Activated CD4-positive, alpha-beta T cell treated with anti-CD3 and anti-CD28 coated beads, Interleukin-2, amount 10 ng/mL, durations not matched to agents 7 days and 5 days (primary cell): ENCODE measurements around the gene ZNF580. TPM values are rescaled to one million over a fixed set of nuclear protein-coding genes. Genes with fewer than 3 reads are reported as not detected.

Experiments
- CTCF ChIA-PET: fragments of 350-600 bp; sonication (Branson Sonifier 250); formaldehyde crosslinking; loops from one replicate; lab custom pipeline; 2021; ENCODE audit warnings: antibody characterized with exemption; lab: Charles Lee
- POLR2A ChIA-PET: fragments of 350-600 bp; sonication (Branson Sonifier 250); formaldehyde crosslinking; loops from one replicate; lab custom pipeline; 2021; ENCODE audit warnings: antibody characterized with exemption; lab: Charles Lee
- DNase-seq: peaks from one replicate; pipeline ENCODE4 v3.0.0-alpha.2; 2020
- H3K27ac Mint-ChIP-seq: one replicate; pipeline ENCODE4 v1.8.0; 2021; ENCODE audit warnings: mild to moderate bottlenecking, moderate library complexity, mixed read lengths
- H3K27me3 Mint-ChIP-seq: one replicate; pipeline ENCODE4 v1.8.0; 2021; ENCODE audit warnings: mixed read lengths
- H3K36me3 Mint-ChIP-seq: one replicate; pipeline ENCODE4 v1.8.0; 2021; ENCODE audit warnings: low read depth, mixed read lengths
- H3K4me1 Mint-ChIP-seq: one replicate; pipeline ENCODE4 v1.8.0; 2021; ENCODE audit warnings: mixed read lengths
- H3K4me3 Mint-ChIP-seq: one replicate; pipeline ENCODE4 v1.8.0; 2021; ENCODE audit warnings: mild to moderate bottlenecking, moderate library complexity, mixed read lengths
- H3K9me3 Mint-ChIP-seq: one replicate; pipeline ENCODE4 v1.8.0; 2021; ENCODE audit warnings: mixed read lengths
- total RNA-seq, 2 experiments: library from RNA; stranded (reverse); gene quantifications; one replicate each; pipeline ENCODE4 v1.2.3, GENCODE V29; 2021

ZNF580 gene
- total RNA-seq, 2 experiments from 2014 or later, result 44.6 to 45.9 TPM

DNA sequence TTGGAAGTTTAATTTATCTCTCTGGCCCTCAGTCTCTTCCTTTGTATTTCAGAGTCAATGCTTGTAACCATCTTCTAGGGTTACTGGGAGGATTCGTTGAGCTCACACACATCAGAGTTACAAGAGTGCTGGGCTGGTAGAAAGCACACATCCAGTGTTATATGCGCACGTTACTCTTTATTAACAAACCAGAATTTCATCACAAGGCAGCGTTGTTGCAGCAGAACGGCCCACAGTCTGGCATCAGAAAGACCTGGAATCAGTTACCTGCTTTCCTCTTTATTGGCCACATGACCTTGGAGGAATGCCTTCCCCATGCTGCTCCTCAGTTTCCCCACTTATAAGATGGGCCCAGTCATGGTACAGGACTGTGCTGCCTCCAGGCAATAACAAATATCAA, 31.5 kb upstream of the ZNF580 start:
- no peak overlapping the region for H3K27ac Mint-ChIP-seq
- ChIA-PET POLR2A (no interaction called here), CTCF (interaction anchor here (1.3 kb wide), 1 partner anchor 17 kb away, joined by 3 read pairs; no protein-coding TSS in a partner anchor)
- H3K9me3 Mint-ChIP-seq, result no peaks in the 10 kb centered on the region
- H3K27me3 Mint-ChIP-seq, result no peaks in the 10 kb centered on the region
- H3K36me3 Mint-ChIP-seq, result peaks cover 29% of the 10 kb centered on the region
- DNase-seq, result no peak
- H3K4me3 Mint-ChIP-seq, result no peak overlapping the region
- peaks cover 40% of the 10 kb centered on the region for H3K4me1 Mint-ChIP-seq

DNA sequence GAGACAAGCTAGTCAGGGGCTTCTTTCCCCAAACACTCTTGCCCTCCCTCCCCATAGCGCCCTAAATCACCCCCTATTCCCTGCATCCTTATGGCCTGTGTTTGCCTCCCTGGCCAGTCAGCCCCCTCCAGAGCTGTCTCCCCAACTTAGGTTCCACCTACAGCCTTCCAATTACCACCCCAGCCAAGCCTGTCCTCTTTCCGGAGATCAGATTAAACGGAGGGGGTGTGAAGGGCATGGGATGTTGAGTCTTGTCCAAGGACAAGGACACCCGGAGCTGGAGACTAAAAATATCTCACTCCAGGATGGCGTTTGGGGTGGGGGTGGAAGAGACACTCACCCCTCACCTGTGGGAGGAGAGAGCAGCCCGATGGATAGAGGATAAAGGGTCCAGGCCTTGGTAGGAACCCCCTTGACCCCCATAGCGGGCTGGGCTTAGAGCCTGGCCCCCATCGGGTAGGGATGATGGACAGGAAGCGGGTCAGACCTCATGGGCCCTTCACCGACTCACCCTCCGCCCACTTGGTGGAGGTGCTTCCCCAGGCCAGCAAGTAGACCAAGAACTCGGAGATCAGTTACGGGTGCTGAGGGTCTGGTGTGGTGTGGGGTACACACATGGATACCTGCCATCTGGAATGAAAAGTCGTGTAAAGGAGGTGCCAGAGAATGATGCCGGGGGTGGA, 29.4 kb upstream of the ZNF580 start:
- Mint-ChIP-seq H3K27me3 (no peaks in the 10 kb centered on the region), H3K27ac (no peak overlapping the region), H3K4me3 (no peak overlapping the region), H3K9me3 (no peaks in the 10 kb centered on the region), H3K36me3 (peaks cover 31% of the 10 kb centered on the region), H3K4me1 (peaks cover 29% of the 10 kb centered on the region)
- ChIA-PET POLR2A (no interaction called here), CTCF (no interaction called here)
- no peak for DNase-seq

DNA sequence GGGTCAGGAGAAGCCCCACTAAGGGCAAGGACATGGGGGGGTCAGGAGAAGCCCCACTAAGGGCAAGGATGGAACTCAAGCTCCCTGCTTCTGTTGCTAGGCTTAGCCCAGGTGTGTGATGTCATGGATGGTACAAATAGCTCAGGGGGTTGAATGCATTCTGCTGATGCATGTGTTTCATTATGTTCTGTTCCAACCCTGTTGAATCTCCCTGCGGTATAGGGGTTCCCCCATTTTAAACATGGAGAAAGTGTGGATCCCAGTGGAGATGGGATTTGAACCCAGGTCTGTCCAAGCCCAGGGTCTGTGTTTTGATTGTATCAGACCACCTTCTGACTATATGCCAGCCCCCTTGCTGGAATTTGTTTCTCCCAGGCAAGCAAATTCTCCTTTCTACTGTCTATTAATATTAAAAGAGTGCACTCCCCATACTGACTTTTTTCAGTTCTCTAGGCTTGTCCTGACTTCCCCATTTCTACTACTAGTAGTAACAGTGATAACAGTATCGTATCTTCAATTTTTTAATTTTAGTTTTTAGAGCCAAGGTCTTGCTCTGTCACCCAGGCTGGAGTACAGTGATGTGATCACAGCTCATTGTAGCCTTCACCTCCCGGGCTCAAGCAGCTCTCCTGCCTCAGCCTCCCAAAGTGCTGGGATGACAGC, 28.7 kb upstream of the ZNF580 start:
- no peaks in the 10 kb centered on the region for H3K9me3 Mint-ChIP-seq
- CTCF ChIA-PET, result no interaction called here
- peaks cover 31% of the 10 kb centered on the region for H3K36me3 Mint-ChIP-seq
- H3K27me3 Mint-ChIP-seq, result no peaks in the 10 kb centered on the region
- DNase-seq, result no peak
- H3K4me3 Mint-ChIP-seq, result no peak overlapping the region
- peaks cover 22% of the 10 kb centered on the region for H3K4me1 Mint-ChIP-seq
- POLR2A ChIA-PET, result interaction anchor here (0.9 kb wide), 1 partner anchor 8 kb away, joined by 3 read pairs; no protein-coding TSS in a partner anchor
- no peak overlapping the region for H3K27ac Mint-ChIP-seq

DNA sequence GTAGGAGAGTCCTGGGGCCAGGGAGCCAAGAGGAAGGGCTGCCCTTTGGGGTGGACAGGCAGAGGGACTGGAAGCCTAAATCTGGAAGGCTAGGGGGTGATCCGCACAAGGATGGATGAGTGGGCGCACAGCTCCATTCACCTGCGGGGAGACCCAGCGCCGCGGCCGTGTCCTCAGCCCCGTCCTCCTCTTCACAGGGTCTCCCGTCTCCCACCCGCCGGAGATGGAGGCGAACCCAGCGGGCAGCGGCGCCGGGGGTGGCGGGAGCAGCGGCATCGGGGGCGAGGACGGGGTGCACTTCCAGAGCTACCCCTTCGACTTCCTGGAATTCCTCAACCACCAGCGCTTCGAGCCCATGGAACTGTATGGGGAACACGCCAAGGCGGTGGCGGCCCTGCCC, 27.4 kb upstream of the ZNF580 start:
- H3K27ac Mint-ChIP-seq, result no peak overlapping the region
- DNase-seq, result no peak
- POLR2A ChIA-PET, result no interaction called here
- H3K4me1 Mint-ChIP-seq, result peaks cover 13% of the 10 kb centered on the region
- no peak overlapping the region for H3K4me3 Mint-ChIP-seq
- no peaks in the 10 kb centered on the region for H3K27me3 Mint-ChIP-seq
- CTCF ChIA-PET, result no interaction called here
- no peaks in the 10 kb centered on the region for H3K9me3 Mint-ChIP-seq
- H3K36me3 Mint-ChIP-seq, result peaks cover 32% of the 10 kb centered on the region

DNA sequence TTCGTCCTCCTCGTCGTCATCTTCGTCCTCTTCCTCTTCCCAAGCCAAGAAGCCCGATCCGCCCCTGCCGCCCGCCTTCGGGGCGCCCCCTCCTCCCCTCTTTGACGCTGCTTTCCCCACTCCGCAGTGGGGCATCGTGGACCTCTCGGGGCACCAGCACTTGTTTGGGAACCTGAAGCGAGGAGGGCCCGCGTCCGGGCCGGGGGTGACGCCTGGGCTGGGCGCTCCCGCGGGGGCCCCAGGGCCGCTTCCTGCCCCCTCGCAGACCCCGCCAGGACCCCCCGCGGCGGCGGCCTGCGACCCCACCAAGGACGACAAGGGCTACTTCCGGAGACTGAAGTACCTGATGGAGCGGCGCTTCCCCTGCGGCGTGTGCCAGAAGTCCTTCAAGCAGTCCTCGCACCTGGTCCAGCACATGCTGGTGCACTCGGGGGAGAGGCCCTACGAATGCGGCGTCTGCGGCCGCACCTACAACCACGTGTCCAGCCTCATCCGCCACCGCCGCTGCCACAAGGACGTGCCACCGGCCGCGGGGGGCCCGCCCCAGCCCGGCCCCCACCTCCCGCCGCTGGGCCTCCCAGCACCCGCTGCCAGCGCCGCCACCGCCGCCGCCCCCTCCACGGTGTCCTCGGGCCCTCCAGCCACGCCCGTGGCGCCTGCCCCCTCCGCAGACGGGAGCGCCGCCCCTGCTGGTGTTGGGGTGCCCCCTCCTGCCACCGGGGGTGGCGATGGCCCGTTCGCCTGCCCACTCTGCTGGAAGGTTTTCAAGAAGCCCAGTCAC, 26.7 kb upstream of the ZNF580 start:
- ChIA-PET CTCF (no interaction called here), POLR2A (no interaction called here)
- Mint-ChIP-seq H3K9me3 (no peaks in the 10 kb centered on the region), H3K4me3 (no peak overlapping the region), H3K27me3 (no peaks in the 10 kb centered on the region), H3K36me3 (peaks cover 28% of the 10 kb centered on the region), H3K4me1 (peaks cover 9% of the 10 kb centered on the region), H3K27ac (no peak overlapping the region)
- DNase-seq, result no peak

DNA sequence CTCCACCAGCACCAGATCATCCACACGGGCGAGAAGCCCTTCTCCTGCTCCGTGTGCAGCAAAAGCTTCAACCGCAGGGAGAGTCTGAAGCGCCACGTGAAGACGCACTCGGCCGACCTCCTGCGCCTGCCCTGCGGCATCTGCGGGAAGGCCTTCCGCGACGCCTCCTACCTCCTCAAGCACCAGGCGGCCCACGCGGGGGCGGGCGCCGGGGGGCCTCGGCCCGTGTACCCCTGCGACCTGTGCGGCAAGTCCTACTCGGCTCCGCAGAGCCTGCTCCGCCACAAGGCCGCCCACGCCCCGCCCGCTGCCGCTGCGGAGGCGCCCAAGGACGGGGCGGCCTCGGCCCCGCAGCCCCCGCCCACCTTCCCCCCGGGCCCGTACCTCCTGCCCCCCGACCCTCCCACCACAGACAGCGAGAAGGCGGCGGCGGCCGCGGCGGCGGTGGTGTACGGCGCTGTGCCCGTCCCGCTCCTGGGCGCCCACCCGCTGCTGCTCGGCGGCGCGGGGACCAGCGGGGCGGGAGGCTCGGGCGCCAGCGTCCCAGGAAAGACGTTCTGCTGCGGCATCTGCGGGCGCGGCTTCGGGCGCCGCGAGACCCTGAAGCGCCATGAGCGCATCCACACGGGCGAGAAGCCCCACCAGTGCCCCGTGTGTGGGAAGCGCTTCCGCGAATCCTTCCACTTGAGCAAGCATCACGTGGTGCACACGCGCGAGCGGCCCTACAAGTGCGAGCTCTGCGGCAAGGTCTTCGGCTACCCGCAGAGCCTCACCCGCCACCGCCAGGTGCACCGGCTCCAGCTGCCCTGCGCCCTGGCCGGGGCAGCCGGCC, 25.9 kb upstream of the ZNF580 start:
- no peak overlapping the region for H3K4me3 Mint-ChIP-seq
- peaks cover 12% of the 10 kb centered on the region for H3K4me1 Mint-ChIP-seq
- no peak overlapping the region for H3K27ac Mint-ChIP-seq
- peaks cover 22% of the 10 kb centered on the region for H3K36me3 Mint-ChIP-seq
- no peaks in the 10 kb centered on the region for H3K27me3 Mint-ChIP-seq
- CTCF ChIA-PET, result interaction anchor here (1.0 kb wide), 1 partner anchor 8 kb away, joined by 3 read pairs; no protein-coding TSS in a partner anchor
- POLR2A ChIA-PET, result no interaction called here
- H3K9me3 Mint-ChIP-seq, result no peaks in the 10 kb centered on the region
- DNase-seq, result no peak

DNA sequence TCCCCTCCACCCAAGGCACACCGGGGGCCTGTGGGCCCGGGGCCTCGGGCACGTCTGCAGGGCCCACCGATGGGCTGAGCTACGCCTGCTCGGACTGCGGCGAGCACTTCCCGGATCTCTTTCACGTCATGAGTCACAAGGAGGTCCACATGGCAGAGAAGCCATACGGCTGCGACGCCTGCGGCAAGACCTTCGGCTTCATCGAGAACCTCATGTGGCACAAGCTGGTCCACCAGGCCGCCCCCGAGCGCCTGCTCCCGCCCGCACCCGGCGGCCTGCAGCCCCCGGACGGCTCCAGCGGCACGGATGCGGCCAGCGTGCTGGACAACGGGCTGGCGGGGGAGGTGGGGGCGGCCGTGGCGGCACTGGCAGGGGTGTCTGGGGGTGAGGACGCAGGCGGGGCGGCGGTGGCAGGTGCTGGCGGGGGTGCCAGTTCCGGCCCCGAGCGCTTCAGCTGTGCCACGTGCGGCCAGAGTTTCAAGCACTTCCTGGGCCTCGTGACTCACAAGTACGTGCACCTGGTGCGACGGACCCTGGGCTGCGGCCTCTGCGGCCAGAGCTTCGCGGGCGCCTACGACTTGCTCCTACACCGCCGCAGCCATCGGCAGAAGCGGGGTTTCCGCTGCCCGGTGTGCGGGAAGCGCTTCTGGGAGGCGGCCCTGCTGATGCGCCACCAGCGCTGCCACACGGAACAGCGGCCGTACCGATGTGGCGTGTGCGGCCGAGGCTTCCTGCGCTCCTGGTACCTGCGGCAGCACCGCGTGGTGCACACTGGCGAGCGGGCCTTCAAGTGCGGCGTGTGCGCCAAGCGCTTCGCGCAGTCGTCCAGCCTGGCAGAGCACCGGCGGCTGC, 25.0 kb upstream of the ZNF580 start:
- no peaks in the 10 kb centered on the region for H3K27me3 Mint-ChIP-seq
- POLR2A ChIA-PET, result no interaction called here
- peaks cover 16% of the 10 kb centered on the region for H3K4me1 Mint-ChIP-seq
- CTCF ChIA-PET, result interaction anchor here (0.7 to 1.0 kb wide), 2 partner anchors 9 to 162 kb away, joined by 3 read pairs; no protein-coding TSS in a partner anchor
- peaks cover 26% of the 10 kb centered on the region for H3K36me3 Mint-ChIP-seq
- no peak for DNase-seq
- H3K4me3 Mint-ChIP-seq, result no peak overlapping the region
- no peaks in the 10 kb centered on the region for H3K9me3 Mint-ChIP-seq
- H3K27ac Mint-ChIP-seq, result no peak overlapping the region

DNA sequence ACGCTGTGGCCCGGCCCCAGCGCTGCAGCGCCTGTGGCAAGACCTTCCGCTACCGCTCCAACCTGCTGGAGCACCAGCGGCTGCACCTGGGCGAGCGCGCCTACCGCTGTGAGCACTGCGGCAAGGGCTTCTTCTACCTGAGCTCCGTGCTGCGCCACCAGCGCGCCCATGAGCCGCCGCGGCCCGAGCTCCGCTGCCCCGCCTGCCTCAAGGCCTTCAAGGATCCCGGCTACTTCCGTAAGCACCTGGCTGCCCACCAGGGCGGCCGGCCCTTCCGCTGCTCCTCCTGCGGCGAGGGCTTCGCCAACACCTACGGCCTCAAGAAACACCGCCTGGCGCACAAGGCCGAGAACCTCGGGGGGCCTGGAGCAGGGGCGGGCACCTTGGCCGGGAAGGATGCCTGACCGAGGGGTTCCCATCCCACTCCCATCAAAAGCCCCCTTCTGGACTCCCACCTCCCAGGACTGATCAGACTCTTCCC, 24.4 kb upstream of the ZNF580 start:
- Mint-ChIP-seq H3K36me3 (peaks cover 26% of the 10 kb centered on the region), H3K4me1 (peaks cover 18% of the 10 kb centered on the region), H3K27me3 (no peaks in the 10 kb centered on the region), H3K9me3 (no peaks in the 10 kb centered on the region), H3K4me3 (no peak overlapping the region), H3K27ac (no peak overlapping the region)
- DNase-seq, result no peak
- ChIA-PET POLR2A (no interaction called here), CTCF (interaction anchor here (0.7 kb wide), 1 partner anchor 163 kb away, joined by 3 read pairs; no protein-coding TSS in a partner anchor)

- peak overlapping the region; percentile 36 for H3K27ac Mint-ChIP-seq
- peaks cover 26% of the 10 kb centered on the region for H3K36me3 Mint-ChIP-seq
- H3K9me3 Mint-ChIP-seq, result no peaks in the 10 kb centered on the region
- no peak overlapping the region for H3K4me3 Mint-ChIP-seq
- ChIA-PET CTCF (interaction anchor here (0.7 to 4.8 kb wide), 3 partner anchors 11 to 98 kb away, joined by 3 to 30 read pairs (median 4); partner anchors contain the start of gene ZNF865), POLR2A (no interaction called here)
- H3K4me1 Mint-ChIP-seq, result peaks cover 17% of the 10 kb centered on the region
- H3K27me3 Mint-ChIP-seq, result no peaks in the 10 kb centered on the region
- no peak for DNase-seq
Observed at GRCh38 chr19:55617426-55617825, 23.4 kb upstream of the ZNF580 start.

- peaks cover 20% of the 10 kb centered on the region for H3K4me1 Mint-ChIP-seq
- POLR2A ChIA-PET, result no interaction called here
- no peak for DNase-seq
- no peaks in the 10 kb centered on the region for H3K27me3 Mint-ChIP-seq
- CTCF ChIA-PET, result interaction anchor here (1.2 to 4.8 kb wide), 2 partner anchors 12 to 99 kb away, joined by 4 to 30 read pairs; partner anchors contain the start of gene ZNF865
- H3K36me3 Mint-ChIP-seq, result peaks cover 19% of the 10 kb centered on the region
- no peaks in the 10 kb centered on the region for H3K9me3 Mint-ChIP-seq
- H3K27ac Mint-ChIP-seq, result no peak overlapping the region
- no peak overlapping the region for H3K4me3 Mint-ChIP-seq
Observed at GRCh38 chr19:55618426-55618825, 22.4 kb upstream of the ZNF580 start.

- ChIA-PET CTCF (interaction anchor here (4.8 kb wide), 1 partner anchor 13 kb away, joined by 30 read pairs; the partner anchor contains the start of gene ZNF865), POLR2A (no interaction called here)
- Mint-ChIP-seq H3K27me3 (no peaks in the 10 kb centered on the region), H3K27ac (no peak overlapping the region), H3K4me1 (peaks cover 26% of the 10 kb centered on the region), H3K4me3 (no peak overlapping the region), H3K9me3 (peaks cover 3% of the 10 kb centered on the region), H3K36me3 (peaks cover 21% of the 10 kb centered on the region)
- DNase-seq, result no peak
Observed at GRCh38 chr19:55619286-55619685, 21.5 kb upstream of the ZNF580 start.
